Hippocampal formation (tissue), 2 donors: ENCODE measurements around the gene MPPED1.

ENCODE experiments used
- DNase-seq, 2 donors: peaks; one replicate each; lab custom pipeline; 2025; lab: John Stamatoyannopoulos, UW

MPPED1 gene

GRCh38 chr22:43476751-43477725 is 65.2 kb downstream of the MPPED1 start:
- DNase-seq = no peak

DNA sequence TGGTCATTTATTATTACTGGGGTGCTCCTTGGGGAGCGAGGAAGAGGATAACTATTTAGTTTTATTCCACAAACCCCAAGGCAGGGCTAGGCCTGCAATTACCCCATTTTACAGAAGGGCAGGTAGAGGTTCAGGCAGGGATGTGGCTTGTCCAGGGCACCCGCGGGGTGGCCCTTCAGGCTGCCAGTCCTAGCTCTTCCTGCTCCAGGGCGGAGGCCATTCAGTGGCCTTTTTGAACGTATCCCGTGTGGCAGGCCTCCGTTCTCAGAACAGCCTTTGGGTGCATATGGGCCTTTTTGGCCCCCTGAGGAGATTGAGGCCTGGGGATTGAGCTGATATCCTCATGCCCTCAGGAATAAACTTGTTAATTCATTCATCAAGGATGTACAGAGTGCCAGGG is 66.2 kb downstream of the MPPED1 start:
- no peak for DNase-seq

GRCh38 chr22:43478621-43479300 is 66.9 kb downstream of the MPPED1 start:
- no peak for DNase-seq

DNA sequence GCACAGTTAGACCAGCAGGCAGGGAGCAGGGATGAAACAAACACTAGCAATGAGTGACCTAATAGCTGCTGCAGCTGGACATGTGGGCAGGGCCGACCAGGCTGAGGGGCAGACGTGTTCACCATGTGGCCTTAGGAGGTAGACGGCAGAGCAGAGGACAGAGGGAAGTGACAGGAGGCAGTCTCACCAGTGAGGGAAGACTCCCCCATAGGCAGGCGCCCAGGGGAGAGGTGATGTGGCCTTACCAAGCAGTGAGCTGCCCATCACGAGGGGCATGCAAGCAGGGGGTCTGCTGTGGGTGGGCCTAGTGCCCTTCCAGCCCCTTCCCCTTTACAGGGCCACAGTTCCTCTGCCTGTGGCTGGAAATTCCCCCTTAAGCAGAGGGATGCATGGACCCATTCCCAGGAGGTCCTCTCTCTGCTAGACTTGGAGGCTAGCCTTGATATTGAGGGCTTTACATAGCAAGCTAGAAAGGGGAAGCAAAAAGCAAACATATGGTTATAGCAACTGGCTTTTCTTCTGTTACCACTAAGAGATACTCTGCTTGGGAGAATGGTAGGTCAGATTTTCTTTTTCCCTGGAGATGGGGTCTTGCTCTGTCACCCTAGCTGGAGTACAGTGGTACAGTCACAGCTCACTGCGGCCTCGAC is 67.6 kb downstream of the MPPED1 start:
- DNase-seq = no peak

GRCh38 chr22:43479962-43480361 is 68.1 kb downstream of the MPPED1 start:
- DNase-seq = no peak

- DNase-seq = peak in 1 of 2 donors; percentile 52
Measured at GRCh38 chr22:43481568-43482317, 69.9 kb downstream of the MPPED1 start.

DNA sequence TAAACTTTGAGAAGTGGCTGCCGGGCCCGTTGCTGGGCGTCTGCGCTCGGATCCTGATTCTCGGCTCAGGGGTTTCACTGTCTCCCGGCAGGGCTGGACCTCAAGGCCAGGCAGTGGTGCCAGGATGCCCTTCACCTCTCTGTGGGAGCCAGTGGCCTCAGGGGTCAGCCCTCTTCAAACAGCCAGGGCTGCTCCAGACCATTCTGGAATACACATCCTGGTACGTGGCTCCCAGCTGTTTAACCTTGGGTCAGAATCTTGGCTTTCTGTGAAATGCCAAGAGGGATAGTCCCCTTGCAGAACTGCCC is 70.5 kb downstream of the MPPED1 start:
- no peak for DNase-seq

- DNase-seq = no peak
Measured at GRCh38 chr22:43483266-43483665, 71.5 kb downstream of the MPPED1 start.

- no peak for DNase-seq
Measured at GRCh38 chr22:43483669-43484068, 71.9 kb downstream of the MPPED1 start.

DNA sequence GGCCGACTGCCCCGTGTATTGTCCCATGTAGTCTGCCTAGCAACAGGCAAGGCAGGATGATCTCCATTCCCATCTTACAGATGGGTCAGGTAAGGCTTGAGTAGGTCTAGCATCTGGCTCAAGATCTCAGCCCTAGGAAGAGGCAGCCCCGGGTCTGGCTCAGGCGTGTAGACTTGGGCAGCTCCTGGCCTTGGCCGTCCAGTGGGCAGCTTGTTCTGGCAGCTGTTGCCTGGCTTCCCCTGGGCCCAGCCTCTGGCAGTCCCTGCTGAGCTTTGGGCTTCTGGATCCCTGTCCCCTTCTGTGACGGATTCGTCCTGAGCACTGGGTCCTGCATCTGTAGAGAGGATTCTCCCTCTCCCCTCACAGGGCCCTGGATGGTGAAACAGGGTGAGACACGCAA is 72.4 kb downstream of the MPPED1 start:
- no peak for DNase-seq

DNA sequence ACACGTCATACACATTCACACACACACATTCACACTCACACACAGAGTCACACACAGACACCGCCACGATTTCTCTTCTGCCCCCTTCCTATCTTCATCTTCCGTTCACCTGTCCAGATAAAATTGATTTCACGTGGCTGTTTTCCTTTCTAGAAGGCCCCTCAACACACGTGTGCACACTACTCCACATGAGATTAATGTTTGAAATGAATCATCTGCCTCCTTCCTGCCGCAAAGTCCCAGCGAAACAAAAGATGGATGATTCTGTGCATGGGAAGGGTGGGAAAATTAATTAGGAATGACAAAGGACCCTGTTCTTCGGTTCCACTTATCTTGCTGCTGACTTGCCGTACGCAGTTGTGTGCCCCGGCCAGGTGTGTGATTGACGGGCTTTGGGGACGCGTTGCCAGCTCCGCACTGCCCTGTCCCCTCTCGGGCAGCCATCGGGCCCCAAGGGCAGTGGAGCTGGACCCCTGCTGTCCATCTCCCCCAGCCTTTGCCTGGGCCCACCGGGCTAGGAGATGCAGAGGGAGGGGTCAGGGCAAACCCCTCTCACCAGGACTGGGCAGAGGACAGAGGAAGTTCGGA is 73.8 kb downstream of the MPPED1 start:
- DNase-seq = no peak

DNA sequence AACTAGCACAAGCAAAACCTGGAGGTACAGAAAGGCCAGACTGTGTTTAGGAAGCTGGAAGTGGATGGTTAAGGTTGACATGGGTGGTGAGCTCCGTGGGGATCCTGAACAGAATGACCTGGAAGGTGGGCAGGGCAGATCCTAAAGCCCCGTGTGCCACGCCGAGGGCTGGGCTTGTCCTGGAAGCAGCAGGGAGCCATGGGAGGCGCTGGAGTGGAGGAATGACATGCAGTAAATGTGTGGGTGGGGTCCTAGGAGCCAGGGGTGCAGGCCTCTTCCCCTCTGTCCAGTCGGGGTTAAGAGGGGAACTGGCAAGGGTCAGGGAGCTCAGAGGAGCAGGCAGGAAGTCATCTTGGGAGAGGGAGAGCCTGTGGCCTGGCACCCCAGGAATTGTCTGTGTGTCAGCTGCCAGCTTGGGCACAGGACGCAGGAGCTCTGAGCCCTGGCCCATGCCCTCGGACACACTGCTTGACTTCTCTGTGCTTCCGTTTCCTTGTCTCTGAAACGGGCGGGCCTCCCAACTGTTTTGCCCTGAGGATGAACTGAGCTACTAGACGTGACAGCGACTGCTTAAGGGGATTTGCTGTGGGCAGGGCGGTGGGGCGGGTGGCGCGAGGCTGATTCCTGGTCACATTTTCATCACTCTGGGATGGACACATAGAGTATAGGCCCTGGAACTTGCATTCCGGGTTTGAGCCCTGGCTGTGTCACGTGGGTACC is 75.7 kb downstream of the MPPED1 start:
- DNase-seq = no peak

GRCh38 chr22:43488031-43488866 is 76.4 kb downstream of the MPPED1 start:
- no peak for DNase-seq

GRCh38 chr22:43488937-43489336 is 77.1 kb downstream of the MPPED1 start:
- DNase-seq = no peak

- DNase-seq = no peak
Measured at GRCh38 chr22:43490311-43490710, 78.5 kb downstream of the MPPED1 start.

DNA sequence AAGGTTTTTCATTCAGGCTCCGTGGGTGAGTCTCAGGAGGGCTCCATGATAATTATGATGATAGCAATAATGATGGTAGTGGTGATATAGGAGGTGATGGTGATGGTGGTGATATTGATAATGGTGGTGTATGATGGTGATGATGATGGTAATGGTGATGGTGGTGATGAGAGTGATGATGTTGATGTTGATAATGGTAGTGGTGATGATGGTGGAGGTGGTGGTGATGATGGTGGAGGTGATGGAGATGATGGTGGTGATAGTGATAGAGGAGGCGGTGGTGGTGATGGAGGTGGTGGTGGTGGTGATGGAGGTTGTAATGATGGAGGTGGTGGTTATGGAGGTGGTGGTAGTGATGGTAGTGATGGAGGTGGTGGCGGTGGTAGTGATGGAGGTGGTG is 79.4 kb downstream of the MPPED1 start:
- no peak for DNase-seq

GRCh38 chr22:43491737-43492136 is 79.9 kb downstream of the MPPED1 start:
- DNase-seq = no peak

- no peak for DNase-seq
Measured at GRCh38 chr22:43493297-43493696, 81.5 kb downstream of the MPPED1 start.

- no peak for DNase-seq
Measured at GRCh38 chr22:43497956-43498855, 86.4 kb downstream of the MPPED1 start.
